GM10266 (cell line): ENCODE results near the gene TMEM176A.

ENCODE experiments used
- DNase-seq: peaks from one replicate; pipeline ENCODE4 v3.0.0; 2012; ENCODE audit errors: extremely low spot score
- CTCF ChIP-seq: IDR thresholded peaks from 2 replicates; pipeline ENCODE4 v1.5.1; 2012; ENCODE audit warnings: mild to moderate bottlenecking, low read depth; ENCODE audit not compliant: control insufficient read depth, insufficient read depth; ENCODE audit errors: missing control alignments

Gene TMEM176A

DNA sequence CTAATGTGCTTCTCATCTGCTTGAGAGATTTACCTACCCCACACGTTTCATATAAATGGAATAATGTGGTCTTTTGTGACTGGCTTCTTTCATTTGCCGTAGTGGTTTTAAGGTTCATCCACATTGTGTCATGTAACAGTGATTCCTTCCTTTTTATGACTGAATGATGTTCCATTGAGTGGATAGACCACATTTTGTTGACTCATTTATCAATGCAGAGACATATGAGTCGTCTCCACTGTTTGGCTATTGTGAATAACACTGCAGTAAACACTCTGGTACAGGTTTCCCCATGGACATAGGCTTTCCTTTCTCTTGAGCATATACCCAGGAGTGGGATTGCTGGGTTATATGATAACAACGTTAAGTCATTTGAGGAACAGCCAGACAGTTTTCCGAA, 49.7 kb downstream of the TMEM176A start:
- no peak for DNase-seq
- TF ChIP-seq CTCF = no peak

- TF ChIP-seq CTCF = no peak
- no peak for DNase-seq
Measured at GRCh38 chr7:150851492-150852370, 51.2 kb downstream of the TMEM176A start.

DNA sequence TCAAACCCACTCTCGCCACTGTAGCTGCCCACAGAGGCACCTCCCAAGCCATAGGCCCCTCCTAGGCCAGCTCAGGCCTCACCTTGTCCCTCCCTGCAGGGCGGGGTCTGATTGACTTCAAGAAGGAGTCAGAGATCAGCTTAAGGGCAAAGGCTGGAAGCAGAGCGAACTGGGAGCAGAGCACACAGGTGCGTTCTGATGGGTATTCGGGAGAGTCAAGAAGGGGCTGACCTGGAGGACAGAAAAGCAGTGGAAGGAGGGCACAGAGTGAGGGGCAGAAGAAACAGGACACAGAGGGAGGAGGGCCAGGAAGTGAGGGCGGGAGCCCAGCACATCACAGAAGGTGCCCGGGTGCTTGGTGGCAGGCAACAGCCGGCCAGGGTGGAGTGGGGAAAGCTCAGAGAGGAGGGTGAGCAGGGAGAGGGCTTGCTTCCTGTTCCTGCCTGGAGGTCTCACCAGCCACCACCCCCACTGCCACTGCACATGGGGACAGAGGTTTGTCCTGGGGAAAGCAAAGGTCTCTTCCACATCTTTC, 51.9 kb downstream of the TMEM176A start, which contains the start of gene AOC1:
TSS of gene AOC1 (plus strand) at position 147 of the 535 bp plus-strand sequence. CDS start 3,954 bp downstream, outside the sequence.
- TF ChIP-seq CTCF = no peak
- DNase-seq = no peak

GRCh38 chr7:150854066-150855000, 53.8 kb downstream of the TMEM176A start:
- no peak for TF ChIP-seq CTCF
- DNase-seq = no peak
